Limb (tissue), 2 donors: ENCODE measurements around the gene SMIM5.
"Not testable (repeated sequence)": the region's sequence is repeated elsewhere in the genome, so short reads cannot be mapped to it uniquely, and the experiment has no call there.

ENCODE experiments used
- DNase-seq, 2 donors: peaks; one replicate each; pipeline ENCODE4 v3.0.0-alpha.2; 2016; ENCODE audit errors: extremely low spot score in 2 of 2

SMIM5 gene, protein sequence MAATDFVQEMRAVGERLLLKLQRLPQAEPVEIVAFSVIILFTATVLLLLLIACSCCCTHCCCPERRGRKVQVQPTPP

DNA sequence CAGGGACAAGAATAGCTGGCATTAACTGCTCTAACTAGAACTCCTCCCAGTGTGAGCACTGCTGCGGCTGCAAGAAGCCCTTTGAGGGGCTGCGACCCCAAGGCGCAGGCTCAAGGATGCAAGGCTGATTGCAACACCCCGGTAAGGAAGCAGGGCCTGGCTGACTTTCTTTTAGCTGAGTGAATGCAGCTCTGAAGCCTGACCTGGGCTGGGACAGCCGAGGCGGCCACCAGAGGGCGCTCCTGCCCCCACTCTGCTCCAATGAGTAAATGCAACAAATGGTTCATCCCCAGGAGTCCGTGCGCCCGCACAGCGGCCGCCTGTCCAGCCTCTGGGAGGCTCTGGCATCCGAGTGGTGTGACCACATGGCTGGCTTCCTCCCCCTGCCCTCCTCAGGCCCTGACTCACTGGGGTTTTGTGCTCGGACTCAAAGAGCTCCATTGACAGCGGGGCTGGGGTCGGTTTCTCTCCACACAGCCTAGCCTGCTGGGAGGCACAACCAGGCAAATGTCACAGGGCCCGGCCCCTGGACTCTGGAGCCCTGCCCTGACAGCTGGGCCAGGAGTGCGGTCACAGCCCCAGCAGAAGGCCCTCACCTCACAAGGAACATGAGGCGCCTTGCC, at the start of gene SMIM5:
TSS of gene SMIM5 (plus strand) at position 572 of the 623 bp plus-strand sequence. CDS start 6,768 bp downstream, outside the sequence.
- peak; percentile 82 to 91 for DNase-seq

DNA sequence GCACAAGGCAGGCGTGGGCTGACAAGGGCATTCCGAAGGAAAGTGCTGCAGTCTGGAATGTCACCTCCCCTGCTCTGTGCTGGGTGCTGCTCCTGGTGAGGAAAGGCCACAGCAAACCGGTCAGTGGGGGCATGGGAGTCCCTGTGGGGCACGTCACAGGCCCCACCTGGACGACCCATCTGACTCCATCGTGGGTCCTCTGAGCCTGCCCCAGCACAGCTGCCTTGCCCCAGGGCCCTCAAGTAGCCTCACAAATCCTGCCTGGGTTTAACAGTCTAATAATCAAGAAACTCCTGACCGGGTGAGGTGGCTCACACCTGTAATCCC, 48.4 kb upstream of the SMIM5 start:
- DNase-seq: no peak

DNA sequence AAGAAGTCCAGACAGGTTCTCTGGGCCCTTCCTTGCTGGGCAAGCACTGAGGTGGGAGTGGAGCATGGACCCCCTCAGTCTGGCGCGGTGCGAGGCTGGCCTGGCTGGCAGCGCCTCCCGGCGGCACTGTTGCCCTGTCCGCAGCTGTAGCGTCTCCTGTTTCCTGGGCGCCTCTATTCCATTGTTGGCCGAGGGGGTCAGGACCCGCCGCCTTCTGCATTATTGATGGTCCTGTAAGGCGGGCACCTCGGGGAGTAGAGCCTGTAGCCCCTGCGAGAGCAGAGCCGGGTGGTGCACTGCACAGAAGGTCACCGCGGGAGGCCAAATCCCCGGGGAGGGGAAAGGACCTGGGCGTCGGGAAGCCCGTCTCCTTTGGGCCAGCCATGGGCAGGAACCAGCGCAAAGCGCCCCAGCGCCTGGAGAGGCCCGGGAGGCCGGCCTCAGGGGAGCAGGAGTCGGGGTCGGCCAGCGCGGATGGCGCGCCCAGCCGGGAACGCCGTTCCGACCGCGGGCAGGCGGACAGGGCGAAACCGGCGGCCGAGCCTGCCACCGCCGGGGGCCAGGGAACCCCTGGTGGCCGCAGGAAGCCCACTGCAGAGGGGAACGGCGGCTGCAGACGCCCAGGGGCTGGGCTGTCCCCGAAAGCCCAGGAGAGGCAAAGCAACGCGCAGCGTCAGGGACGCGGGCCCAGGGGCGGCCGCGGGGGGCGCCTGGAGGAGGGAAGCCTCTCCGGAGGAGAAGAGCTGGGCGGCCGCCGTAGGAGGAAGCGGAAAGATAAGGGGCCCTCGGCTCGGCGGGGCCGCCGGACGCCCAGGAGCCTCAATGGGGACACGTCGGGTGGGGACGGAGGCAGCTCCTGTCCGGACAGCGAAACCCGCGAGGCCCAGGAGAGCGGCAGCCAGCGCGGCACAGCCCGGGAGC, 45.3 kb upstream of the SMIM5 start, which contains the start of gene MYO15B:
TSS of gene MYO15B (plus strand) at position 126 of the 921 bp plus-strand sequence. CDS start at position 384, 258 bp downstream.
- peak; percentile 46 to 82 for DNase-seq

DNA sequence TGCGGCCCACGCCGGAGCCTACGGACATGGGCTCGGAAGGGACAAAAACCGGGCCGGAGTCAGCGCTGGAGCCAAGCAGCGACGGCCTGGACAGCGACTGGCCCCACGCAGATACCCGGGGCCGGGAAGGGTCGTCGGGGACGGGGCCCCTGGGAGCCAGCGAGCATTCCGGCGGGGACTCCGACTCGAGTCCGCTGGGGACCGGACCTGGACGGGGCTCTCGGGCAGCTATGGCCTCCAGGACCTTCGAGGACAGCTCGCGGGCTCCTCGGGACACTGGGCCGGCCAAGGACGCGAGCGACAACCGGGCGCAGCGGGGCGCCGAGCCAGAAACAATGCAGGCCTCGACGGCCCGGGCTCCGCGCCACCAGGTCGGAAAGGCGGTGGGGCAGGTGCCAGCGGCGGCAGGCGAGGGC, 44.6 kb upstream of the SMIM5 start:
- peak in 1 of 2 donors; percentile 7 for DNase-seq

DNA sequence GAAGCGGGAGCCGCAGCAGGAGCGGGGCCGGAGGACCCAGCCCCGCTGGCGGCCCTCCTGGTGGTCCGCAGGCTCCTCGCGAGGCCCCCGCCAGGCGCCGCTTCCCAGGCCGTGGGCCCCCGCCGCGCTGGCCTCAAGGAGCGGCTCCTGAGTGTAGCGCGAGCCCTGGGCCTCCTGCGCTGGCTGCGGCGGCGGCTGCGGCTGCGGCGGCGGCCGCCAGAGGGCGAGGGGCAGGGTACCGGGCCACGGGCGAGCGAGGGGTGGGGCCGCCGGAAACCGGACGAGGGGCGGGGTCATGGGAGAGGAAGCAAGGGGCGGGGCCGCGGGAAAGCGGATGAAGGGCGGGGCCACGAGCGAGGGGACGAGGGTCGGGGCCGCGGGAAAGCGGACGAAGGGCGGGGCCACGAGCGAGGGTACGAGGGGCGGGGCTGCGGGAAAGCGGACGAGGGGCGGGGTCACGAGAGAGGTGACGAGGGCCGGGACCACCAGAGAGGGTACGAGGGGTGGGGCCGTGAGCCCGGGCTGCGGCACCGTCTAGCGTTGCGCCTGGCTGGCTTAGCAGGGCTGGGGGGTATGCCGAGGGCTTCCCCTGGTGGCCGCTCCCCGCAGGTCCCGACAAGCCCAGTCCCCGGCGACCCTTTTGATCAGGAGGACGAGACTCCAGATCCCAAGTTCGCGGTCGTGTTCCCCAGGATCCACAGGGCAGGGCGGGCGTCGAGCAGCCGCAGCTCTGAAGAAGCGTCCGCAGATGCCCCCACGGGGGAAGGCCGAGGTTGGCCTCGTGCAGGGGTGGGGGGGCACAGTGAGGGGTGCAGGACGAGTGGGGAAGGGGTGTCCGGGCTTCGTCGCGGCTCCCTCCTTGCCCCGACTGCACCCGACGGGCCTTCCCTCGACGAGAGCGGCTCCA, 44.0 kb upstream of the SMIM5 start:
- DNase-seq: peak; percentile 95 to 99

DNA sequence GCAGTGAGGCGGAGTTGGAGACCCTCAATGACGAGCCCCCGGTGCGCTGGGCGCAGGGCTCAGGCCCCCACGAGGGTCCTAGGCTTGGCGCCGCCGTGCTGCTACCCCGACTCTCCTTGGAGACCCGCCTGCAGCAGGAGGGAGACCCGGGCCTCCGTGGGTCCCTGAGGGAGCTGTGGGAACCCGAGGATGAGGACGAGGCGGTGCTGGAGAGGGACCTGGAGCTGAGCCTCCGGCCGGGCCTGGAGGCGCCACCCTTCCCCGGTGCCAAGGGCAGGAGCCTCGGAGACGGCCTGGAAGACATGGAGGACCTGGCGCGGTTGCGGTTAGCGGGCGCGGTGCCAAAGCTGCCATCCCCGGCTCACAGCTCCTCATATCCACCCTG, 43.3 kb upstream of the SMIM5 start:
- peak in 1 of 2 donors; percentile 53 for DNase-seq

DNA sequence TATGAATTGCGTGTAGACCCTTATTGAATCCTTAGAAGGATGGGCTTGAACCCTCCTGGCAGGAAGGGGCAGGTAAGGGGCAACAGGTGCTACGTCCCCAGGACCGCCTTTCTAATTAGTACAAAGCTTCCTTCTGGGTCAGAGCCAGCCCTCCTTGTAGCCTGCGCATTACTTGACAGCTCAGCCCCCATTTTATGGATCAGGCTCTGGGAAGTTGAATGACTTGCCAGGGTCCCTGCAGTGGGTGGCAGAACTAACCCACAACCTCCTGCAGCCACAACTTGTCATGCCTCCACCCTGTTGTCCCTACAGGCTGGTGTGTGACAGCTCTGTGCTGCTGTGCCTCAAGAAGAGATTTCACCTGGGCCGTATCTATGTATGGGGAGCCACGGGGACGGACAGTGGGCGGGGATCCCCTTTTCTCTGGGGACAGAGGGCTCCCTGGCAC, 42.9 kb upstream of the SMIM5 start:
- DNase-seq: no peak

DNA sequence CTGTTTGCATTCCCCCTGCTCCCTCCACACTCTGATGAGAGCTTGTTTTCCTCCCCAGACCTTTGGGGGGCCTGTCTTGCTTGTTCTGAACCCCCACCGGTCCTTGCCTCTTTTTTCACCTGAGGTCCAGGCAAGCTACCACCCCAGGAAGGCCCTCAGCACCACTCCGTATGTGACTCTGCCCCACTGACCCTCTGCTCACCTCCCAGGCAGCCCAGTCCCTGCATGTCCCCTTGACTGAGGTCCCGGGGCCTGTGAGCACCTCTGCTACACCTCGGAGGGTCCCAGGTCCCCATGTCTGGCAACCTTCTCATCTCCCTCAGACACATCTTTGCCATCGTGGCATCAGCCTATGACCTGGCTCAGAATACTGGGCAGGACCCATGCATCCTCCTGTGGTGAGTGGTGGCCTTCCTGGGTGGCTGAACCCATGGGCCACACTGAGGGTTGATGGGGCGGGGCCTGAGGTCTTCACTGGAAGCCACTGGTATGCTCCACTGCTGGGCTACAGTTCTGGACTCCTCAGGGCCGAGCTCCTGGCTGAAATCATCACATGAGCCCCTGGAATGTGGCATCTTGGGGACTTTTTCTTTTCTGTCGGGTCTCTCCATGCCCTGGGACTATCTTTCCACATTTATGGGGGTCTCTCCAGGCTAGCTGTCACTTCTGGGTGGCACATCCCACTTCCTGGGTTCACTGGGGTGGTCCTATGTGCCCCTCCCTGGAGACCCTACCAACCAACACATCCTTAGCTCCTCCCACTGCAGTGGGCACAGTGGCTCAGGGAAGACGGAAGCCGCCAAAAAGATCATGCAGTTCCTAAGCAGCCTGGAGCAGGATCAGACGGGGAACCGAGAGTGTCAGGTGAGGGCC, 42.1 kb upstream of the SMIM5 start:
- peak in 1 of 2 donors; percentile 29 for DNase-seq

DNA sequence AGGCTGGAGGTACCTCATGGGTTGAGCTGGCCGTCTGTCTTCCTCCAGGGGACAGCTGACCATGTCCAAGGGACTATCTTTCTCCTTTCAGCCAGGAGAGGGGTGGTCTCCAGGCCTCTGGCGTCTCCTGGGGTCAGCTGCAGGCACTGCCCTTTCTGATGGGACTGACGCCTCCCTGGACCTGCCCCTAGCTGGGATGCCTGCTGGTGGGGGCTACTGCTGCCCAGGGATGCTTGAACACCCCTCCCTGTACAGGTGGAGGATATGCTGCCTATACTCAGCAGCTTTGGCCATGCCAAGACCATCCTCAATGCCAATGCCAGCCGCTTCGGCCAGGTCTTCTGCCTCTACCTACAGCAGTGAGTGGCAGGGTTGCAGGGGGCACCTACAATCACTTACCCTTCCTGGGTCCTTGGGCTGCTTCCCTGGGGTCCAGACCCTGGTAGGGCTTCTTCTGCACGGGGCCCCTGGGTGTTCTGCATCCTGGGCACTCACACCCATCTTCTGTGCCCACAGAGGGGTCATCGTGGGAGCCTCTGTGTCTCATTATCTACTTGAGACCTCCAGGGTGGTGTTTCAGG, 41.4 kb upstream of the SMIM5 start:
- peak in 1 of 2 donors; percentile 26 for DNase-seq

DNA sequence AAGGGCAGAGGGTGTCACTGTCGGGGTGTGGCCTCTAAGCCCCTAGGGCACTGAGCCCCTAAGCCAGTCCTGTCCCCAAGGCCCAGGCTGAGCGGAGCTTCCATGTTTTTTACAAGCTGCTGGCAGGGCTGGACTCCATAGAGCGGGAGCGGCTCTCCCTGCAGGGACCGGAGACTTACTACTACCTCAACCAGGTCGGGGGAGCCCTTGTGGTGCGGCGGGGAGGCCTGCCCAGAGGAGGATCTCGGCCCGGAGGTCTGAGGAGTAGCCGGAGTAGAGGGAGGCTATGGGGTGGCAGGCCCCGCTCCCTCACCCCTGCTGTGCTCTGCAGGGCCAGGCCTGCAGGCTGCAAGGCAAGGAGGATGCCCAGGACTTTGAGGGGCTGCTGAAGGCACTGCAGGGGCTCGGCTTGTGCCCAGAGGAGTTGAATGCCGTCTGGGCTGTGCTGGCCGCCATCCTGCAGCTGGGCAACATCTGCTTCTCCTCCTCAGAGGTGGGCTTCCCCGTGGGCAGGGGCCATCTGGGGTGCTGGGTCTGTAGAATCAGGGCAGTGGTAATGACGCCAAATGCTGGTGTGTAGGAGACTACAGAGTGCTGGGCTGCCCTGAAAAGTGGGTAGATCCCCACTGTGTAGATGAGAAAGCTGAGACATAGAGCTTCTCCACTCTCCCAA, 40.8 kb upstream of the SMIM5 start:
- peak in 1 of 2 donors; percentile 26 for DNase-seq

DNA sequence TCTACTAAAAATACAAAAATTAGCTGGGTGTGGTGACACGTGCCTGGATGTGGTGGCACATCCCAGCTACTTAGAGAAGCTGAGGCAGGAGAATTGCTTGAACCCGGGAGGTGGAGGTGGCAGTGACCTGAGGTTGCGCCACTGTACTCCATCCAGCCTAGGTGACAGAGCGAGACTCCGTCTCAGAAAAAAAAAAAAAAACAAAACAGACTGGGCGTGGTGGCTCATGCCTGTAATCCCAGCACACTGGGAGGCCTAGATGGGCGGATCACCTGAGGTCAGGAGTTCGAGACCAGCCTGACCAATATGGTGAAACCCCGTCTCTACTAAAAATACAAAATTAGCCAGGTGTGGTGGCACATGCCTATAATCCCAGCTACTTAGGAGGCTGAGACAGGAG, 39.8 kb upstream of the SMIM5 start:
- DNase-seq: not testable (repeated sequence)

DNA sequence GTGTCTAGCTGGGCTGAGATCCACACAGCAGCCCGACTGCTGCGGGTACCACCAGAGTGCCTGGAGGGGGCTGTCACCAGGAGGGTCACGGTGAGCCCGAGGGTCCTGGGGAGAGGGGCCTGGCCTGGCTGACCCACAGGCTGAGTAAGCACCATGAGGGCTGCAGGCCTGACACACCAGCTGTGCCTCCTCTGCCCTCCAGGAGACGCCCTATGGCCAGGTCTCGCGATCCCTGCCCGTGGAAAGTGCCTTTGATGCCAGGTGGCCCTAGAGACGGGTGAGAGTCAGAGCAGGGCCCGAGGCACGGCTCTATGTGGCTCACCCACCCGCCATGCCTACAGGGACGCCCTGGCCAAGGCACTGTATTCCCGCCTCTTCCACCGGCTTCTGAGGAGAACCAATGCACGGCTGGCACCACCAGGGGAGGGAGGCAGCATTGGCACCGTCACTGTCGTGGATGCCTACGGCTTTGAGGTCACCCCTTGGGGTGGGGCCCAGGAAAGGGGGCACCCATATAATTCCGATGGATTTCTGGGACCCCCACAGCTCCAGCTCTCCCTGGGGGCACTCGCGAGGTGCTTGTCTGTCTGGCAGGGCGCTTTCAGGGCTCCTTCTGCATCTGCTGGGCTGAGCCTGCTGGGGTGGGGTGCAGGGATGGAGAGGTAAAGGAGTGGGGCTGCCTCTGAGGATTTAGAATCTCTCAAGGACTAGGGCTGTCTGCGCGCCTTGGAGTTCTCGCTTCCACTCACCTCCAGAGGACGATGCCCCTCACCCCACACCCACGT, 38.5 kb upstream of the SMIM5 start:
- DNase-seq: peak in 1 of 2 donors; percentile 29

DNA sequence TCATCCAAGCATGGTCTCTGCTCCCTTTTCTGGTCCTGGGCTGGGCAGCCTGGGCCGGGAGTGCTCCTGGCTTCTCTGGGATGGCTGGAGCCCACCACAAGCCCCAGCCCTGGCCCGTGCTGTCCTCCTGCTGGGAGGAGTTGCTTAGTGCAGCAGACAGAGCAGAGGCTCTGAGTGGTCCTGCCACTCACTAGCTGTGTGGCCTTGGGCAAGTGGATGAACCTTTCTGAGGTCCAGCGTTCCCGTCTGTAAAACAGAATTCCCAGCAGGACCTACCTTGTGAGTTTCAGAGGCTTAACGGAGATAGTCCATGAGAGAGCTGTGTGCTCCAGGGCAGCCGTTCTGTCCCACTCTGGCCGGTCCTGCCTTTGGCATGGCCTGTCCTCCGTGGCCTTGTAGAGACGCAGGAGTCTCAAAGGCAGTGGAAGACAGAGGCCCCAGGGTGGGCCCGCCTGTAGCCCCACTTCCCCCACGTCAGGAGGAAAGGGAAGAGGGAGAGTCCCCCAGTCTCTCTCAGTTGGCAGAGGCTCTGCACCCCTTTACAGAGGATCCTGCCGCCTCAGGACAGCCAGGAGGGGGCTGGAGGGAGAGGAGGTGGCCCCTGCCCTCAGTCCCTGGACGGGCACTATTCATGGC, 37.8 kb upstream of the SMIM5 start:
- no peak for DNase-seq

DNA sequence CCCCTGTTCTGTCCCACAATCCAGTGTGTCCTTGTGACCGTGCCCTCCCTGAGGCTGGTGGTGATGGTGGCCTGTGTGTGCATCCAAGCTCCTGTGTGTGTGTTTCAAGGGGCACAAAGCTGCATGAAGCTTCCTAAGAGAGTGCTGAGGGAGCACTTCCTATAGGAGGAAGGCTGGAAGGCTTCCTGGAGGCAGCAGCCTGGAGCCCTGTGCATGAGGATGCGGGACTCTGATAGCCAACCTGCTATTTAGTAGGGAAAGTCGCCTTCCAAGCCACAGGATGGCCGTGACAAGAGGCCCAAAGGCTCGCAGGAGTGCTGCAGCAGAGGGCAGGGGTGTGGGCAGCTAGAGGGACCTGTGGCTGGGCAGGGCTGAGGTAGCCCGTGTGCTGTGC, 37.3 kb upstream of the SMIM5 start:
- no peak for DNase-seq

DNA sequence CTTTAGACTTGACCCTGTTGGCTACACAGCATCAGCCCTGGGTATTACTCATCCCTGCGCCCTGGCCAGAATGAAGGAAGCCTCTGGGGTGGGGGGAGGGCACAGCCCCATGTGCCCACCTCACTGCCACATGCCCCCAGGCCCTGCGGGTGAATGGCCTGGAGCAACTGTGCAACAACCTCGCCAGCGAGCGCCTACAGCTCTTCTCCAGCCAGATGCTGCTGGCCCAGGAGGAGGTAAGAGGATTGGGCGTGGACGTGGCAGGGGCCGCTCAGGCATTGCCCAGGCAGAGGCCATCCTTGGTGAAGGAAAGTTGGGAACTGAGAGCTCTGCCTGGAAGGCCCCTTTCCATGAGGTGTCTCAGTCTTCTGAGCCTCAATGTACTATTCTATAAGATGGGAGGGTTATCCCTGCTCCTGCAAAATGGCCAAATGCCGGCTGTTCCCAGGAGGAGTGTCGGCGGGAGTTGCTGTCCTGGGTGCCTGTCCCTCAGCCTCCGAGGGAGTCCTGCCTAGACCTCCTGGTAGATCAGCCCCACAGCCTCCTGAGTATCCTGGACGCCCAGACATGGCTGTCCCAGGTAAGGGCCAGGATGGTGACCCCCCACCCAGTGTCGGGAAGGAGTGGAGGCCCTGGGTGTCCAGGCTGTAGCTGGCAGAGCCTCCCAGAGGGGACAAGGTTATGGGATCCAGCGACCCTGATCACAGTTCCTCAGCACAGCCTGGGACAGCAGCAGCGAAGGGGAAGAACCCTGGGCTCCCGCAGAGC, 36.7 kb upstream of the SMIM5 start:
- no peak for DNase-seq

DNA sequence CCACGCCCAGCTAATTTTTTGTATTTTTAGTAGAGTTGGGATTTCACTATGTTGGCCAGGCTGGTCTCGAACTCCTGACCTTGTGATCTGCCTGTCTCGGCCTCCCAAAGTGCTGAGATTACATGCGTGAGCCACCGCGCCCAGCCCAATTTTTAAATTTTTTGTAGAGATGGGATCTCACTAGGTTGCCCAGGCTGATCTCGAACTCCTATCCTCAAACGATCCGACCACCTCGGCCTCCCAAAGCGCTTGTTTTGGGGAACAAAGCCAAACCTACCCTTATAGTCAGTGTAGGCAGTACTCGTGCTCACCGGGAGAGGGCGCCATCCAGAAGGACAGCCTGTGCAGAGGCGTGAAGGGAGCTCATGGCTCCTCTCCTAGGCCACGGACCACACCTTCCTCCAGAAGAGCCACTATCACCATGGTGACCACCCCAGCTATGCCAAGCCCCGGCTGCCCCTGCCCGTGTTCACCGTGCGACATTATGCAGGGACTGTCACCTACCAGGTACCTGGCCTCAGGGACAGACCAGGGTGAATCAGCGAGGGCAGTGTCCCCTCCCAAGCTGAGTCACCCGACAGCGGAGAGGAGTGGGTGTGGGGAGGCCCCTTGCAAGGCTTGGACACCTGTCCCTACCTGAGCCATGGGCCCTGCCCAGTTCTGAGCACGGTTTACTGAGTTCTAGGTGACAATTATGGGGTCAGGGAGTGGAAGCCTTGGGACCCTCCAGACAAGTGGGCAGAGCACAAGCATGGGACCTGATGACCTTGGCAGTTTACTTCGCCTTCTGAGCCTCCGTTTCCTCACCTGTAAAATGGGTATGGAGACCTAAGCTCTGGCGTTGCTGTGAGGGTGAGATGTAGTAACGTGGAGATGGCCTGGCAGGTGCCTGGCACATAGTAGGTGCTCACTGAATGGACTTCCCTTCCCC, 31.9 kb upstream of the SMIM5 start:
- peak in 1 of 2 donors; percentile 47 for DNase-seq
